ENCODE measurements around the gene NEO1.

DNA sequence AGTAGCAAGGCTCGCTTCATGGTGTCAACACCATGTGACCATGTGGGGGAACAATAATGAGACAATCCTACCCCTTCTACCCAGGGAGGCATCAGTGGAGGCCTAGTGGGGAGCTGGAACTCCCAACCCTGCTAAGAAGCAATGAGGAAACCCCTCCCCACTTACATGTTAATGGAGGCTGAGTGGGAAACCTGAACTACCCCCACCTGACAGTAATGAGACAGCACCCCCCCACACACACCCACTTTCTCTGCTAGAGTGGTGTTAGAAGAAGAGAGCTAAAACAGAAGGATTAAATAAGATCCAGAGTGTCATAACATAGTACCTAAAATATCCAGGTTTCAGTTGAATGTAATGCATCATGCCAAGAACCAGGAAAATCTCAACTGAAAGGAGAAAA, 78.6 kb downstream of the NEO1 start:
- TF ChIP-seq, protein P1, sequence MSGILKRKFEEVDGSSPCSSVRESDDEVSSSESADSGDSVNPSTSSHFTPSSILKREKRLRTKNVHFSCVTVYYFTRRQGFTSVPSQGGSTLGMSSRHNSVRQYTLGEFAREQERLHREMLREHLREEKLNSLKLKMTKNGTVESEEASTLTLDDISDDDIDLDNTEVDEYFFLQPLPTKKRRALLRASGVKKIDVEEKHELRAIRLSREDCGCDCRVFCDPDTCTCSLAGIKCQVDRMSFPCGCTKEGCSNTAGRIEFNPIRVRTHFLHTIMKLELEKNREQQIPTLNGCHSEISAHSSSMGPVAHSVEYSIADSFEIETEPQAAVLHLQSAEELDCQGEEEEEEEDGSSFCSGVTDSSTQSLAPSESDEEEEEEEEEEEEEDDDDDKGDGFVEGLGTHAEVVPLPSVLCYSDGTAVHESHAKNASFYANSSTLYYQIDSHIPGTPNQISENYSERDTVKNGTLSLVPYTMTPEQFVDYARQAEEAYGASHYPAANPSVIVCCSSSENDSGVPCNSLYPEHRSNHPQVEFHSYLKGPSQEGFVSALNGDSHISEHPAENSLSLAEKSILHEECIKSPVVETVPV (CRISPR knock-in tag; IDR thresholded peaks at IDR 0.05) = no peak
- no peak for TF ChIP-seq TOX (CRISPR knock-in tag; IDR thresholded peaks at IDR 0.05; ENCODE audit: borderline replicate concordance)
- TF ChIP-seq ARNTL (CRISPR knock-in tag; IDR thresholded peaks at IDR 0.05; ENCODE audit: borderline replicate concordance, low read depth) = no peak
- TF ChIP-seq PPARA (CRISPR knock-in tag; IDR thresholded peaks at IDR 0.05; ENCODE audit: borderline replicate concordance) = no peak
- TF ChIP-seq, protein P2, sequence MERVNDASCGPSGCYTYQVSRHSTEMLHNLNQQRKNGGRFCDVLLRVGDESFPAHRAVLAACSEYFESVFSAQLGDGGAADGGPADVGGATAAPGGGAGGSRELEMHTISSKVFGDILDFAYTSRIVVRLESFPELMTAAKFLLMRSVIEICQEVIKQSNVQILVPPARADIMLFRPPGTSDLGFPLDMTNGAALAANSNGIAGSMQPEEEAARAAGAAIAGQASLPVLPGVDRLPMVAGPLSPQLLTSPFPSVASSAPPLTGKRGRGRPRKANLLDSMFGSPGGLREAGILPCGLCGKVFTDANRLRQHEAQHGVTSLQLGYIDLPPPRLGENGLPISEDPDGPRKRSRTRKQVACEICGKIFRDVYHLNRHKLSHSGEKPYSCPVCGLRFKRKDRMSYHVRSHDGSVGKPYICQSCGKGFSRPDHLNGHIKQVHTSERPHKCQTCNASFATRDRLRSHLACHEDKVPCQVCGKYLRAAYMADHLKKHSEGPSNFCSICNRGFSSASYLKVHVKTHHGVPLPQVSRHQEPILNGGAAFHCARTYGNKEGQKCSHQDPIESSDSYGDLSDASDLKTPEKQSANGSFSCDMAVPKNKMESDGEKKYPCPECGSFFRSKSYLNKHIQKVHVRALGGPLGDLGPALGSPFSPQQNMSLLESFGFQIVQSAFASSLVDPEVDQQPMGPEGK (CRISPR knock-in tag; IDR thresholded peaks at IDR 0.05; ENCODE audit: borderline replicate concordance) = no peak
- no peak for TF ChIP-seq ZFP3 (CRISPR knock-in tag; IDR thresholded peaks at IDR 0.05)
- no peak for TF ChIP-seq SNAI2 (CRISPR knock-in tag; IDR thresholded peaks at IDR 0.05)
